ENCODE data around the gene RBM38. TPM values are rescaled to one million over a fixed set of nuclear protein-coding genes. Genes with fewer than 3 reads are reported as not detected.

RBM38 gene
- total RNA-seq, 4 donors from 2014 or later: 3.7 to 9.1 (median 6.3) TPM

DNA sequence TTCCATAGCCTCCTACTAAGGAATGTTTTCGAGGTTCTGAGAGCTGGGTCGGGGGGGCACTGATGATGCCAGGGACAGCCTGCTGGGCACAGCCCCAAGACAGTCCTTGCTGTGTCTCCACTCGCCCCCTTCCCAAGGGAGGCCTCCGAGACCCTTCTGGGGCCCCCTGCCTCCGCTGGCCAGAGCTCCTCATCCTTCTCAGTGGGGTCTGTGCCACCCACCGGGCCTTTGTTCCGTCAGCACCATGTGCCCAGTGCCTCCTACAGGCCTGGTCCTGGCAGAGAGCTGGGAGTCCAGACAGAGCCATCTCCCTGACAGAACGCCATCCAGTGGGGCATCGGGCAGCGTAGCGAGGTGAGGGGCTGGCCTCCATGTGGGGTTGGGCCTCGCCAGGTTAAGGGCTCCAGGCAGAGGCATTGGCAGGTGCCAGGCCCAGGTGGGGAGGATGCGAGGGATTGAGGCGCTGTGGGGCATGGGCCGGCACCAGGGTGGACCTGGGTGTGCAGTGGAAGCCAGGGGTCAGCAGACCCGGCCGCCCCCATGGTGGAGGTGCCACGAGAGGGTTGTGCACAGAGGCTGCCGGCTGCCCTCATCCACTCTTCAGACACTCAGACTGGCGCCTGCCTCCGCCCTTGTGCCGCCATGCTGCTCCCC, 13.3 kb downstream of the RBM38 start:
- TF ChIP-seq, protein P1, sequence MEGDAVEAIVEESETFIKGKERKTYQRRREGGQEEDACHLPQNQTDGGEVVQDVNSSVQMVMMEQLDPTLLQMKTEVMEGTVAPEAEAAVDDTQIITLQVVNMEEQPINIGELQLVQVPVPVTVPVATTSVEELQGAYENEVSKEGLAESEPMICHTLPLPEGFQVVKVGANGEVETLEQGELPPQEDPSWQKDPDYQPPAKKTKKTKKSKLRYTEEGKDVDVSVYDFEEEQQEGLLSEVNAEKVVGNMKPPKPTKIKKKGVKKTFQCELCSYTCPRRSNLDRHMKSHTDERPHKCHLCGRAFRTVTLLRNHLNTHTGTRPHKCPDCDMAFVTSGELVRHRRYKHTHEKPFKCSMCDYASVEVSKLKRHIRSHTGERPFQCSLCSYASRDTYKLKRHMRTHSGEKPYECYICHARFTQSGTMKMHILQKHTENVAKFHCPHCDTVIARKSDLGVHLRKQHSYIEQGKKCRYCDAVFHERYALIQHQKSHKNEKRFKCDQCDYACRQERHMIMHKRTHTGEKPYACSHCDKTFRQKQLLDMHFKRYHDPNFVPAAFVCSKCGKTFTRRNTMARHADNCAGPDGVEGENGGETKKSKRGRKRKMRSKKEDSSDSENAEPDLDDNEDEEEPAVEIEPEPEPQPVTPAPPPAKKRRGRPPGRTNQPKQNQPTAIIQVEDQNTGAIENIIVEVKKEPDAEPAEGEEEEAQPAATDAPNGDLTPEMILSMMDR (IDR thresholded peaks at IDR 0.05; ENCODE audit: low read depth): no peak

DNA sequence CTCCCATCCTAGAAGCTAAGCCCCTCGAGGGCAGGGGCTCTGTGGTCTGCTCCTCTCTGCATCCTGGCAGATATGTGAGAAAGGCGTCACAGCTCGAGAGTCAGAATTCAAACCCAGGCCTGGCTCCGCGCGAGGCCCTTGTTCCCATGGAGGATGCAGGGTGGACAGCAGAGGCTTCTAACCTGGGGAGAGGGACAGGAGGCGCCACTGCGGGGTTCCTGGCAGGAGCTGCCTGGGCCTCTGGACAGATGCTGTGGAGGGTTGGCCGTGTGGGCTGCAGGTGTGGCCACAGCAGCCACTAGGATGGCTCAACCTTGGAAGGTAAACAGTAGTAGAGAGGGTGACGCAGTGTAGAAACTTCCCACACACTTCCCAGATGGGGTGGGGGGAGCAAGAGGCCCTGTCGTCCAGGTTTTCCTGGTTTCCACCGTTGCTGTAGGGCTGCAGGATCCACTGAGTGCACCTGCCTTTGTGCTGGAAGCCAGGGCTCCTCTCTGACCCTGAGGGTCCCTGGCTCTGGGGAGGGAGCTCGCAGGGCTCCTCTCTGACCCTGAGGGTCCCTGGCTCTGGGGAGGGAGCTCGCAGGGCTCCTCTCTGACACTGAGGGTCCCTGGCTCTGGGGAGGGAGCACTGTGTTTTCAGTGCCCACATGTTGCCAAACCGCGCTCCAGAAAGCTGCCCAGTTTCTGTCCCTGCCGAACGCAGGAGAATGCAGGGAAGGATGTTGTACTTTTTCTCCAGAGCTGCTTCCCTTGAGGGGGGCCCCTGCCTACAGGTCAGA, 14.2 kb downstream of the RBM38 start:
- TF ChIP-seq, protein P1 (IDR thresholded peaks at IDR 0.05; ENCODE audit: low read depth): no peak

DNA sequence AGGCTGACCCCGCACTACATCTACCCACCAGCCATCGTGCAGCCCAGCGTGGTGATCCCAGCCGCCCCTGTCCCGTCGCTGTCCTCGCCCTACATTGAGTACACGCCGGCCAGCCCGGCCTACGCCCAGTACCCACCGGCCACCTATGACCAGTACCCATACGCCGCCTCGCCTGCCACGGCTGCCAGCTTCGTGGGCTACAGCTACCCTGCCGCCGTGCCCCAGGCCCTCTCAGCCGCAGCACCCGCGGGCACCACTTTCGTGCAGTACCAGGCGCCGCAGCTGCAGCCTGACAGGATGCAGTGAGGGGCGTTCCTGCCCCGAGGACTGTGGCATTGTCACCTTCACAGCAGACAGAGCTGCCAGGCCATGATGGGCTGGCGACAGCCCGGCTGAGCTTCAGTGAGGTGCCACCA, 16.4 kb downstream of the RBM38 start:
- TF ChIP-seq, protein P1 (IDR thresholded peaks at IDR 0.05; ENCODE audit: low read depth): no peak

DNA sequence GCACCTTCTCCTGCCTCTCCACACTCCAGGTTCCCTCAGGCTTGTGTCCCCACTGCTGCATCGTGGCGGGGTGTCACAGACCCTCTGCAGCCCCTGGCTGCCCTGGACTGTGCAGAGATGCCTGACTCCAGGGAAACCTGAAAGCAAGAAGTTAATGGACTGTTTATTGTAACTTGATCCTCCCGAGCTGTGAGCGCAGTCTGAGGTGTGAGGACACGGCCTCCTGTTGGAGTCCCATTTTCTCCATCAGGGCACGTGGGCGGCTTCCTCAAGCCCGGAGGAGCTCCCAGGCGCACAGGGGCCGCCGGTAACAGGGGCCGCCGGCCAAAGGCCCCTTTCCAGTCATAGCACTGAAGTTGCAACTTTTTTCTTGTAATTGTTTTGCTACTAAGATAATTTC, 16.9 kb downstream of the RBM38 start:
- TF ChIP-seq, protein P1 (IDR thresholded peaks at IDR 0.05; ENCODE audit: low read depth): no peak

DNA sequence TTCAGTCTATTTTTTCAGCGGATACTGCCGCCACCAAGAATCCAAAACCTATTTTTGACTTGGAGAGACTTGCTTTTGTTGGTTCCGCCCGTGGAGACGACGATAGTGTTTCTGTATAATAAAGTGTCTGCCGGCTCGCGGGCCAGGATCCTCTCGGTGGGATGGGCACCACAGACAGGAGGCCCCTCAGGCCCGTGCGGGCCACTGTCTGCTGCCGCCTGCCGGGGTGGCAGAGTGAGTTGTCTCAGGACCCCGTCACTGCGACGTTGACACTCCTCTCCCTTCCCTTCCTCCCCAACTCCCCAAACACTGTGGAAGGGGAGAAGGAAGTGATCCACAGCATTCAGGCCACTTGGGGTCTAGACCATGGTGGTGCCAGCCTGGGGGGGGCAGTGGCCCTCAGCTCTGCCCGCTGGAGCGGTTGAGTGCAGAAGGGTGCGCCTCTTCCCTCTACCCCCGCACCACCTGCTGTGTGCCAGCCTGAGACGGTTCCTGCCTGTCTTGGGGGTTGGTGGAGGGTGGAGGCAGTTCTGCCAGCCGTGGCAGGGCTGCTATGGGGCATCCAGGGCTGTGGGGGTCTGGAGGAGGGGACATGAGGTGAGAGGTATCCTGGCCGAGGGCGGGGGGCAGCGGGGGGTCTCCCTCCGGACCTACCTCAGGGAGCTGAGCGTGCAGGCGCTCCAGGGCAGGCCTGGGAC, 17.5 kb downstream of the RBM38 start:
- TF ChIP-seq, protein P1 (IDR thresholded peaks at IDR 0.05; ENCODE audit: low read depth): no peak

DNA sequence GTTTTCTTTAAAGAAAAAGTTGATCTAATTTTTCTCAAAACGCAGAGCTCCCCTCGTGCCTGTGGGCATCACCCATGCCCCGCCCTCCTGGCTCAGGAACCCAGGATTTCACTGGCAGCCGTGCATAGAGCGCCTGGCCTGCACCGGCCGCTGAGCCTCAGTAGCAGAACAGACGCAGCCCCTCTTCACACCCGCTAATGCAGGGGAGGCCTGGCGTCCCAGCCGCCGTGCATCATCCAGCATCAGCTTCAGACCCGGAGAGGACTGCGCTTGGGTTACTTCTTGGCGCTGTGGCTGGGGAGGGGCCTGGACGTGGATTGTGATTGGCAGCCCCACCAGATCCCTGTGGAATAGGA, 18.1 kb downstream of the RBM38 start:
- TF ChIP-seq, protein P1 (IDR thresholded peaks at IDR 0.05; ENCODE audit: low read depth): no peak
